Transverse colon (tissue), 4 donors: ENCODE results near the gene ANHX. TPM values are rescaled to one million over a fixed set of nuclear protein-coding genes. Genes with fewer than 3 reads are reported as not detected.

Experiments used
- DNase-seq: peaks from one replicate; pipeline ENCODE4 v3.0.0-alpha.2; 2019
- H3K27ac ChIP-seq, 4 donors: fragments of 200-600 bp; sonication (generic); 2 replicates each; pipeline ENCODE4 v1.5.1; 2016 to 2018; ENCODE audit warnings: inconsistent platforms in 4 of 4
- H3K27me3 ChIP-seq: fragments of 200-600 bp; sonication (generic); 2 replicates; pipeline ENCODE4 v1.5.1; 2017; ENCODE audit warnings: inconsistent platforms
- H3K36me3 ChIP-seq, 4 donors: fragments of 200-600 bp; sonication (generic); 2 replicates each; pipeline ENCODE4 v1.5.1; 2017 to 2019; ENCODE audit warnings: inconsistent platforms in 4 of 4
- H3K4me1 ChIP-seq, 4 donors: fragments of 200-600 bp; sonication (generic); 2 replicates each; pipeline ENCODE4 v1.5.1; 2017 to 2020; ENCODE audit warnings: inconsistent platforms in 4 of 4
- H3K4me3 ChIP-seq, 4 donors: fragments of 200-600 bp; sonication (generic); 1 replicate in 1 of 4; 2 replicates in 3 of 4; pipeline versions ENCODE4 v1.5.1 to v1.6.1; 2017 to 2019; ENCODE audit warnings: inconsistent platforms in 4 of 4
- H3K9me3 ChIP-seq, 2 donors: fragments of 200-600 bp; sonication (generic); 2 replicates each; pipeline ENCODE4 v1.5.1; 2017 to 2019; ENCODE audit warnings: inconsistent platforms in 2 of 2
- EP300 ChIP-seq: sonication (generic); formaldehyde crosslinking; IDR thresholded peaks from one replicate; pipeline ENCODE4 v1.6.1; 2017; ENCODE audit warnings: antibody characterized with exemption, low read depth
- POLR2A ChIP-seq: fragments of 450-650 bp; IDR thresholded peaks from one replicate; pipeline ENCODE4 v1.6.1; 2016; ENCODE audit warnings: antibody characterized with exemption, mild to moderate bottlenecking, moderate library complexity
- POLR2AphosphoS5 ChIP-seq, 3 donors: sonication (generic); formaldehyde crosslinking; IDR thresholded peaks; one replicate each; pipeline ENCODE4 v1.6.1; 2016; ENCODE audit warnings: antibody characterized with exemption in 3 of 3
- WGBS, 2 donors: methylation state at CpG; one replicate each; pipeline ENCODE4 v1.1.5; 2018; ENCODE audit warnings: low coverage in 1 of 2; 5-methylcytosine and 5-hydroxymethylcytosine counted together
- in situ Hi-C, 4 donors: fragments of 200-750 bp; cut with MboI; loops; one replicate each; pipeline versions ENCODE4 v1.15.0 to v1.15.1; 2017; ENCODE audit warnings: low sequenced_read_pairs in 3 of 4, low pct_ligation_motif_present in 1 of 4, low pct_unique_long_range_greater_than_20kb in 1 of 4
- intact Hi-C: fragments of 100-400 bp; cut with DNase I; formaldehyde crosslinking; loops from one replicate; pipeline ENCODE4 v1.15.1; 2023; ENCODE audit warnings: low total_unique reads
- total RNA-seq, 4 donors: library from RNA; depleted of rRNA; stranded (reverse); fragments of >200 nt; gene quantifications; one replicate each; pipeline ENCODE4 v1.1.0, GENCODE V29; 2016
- TF ChIP-seq, protein P1 (sequence below), 5 experiments: fragments of 200-600 bp in 3 of 5; fragments of 450-650 bp in 2 of 5; sonication (generic) in 3 of 5; IDR thresholded peaks; 1 replicate in 2 of 5; 2 replicates in 3 of 5; pipeline ENCODE4 v1.5.1; 2016 to 2017; ENCODE audit warnings: antibody characterized with exemption in 5 of 5, inconsistent platforms in 3 of 5, mild to moderate bottlenecking in 2 of 5, moderate library complexity in 1 of 5

ANHX gene
- total RNA-seq, 4 donors from 2014 or later = not detected

DNA sequence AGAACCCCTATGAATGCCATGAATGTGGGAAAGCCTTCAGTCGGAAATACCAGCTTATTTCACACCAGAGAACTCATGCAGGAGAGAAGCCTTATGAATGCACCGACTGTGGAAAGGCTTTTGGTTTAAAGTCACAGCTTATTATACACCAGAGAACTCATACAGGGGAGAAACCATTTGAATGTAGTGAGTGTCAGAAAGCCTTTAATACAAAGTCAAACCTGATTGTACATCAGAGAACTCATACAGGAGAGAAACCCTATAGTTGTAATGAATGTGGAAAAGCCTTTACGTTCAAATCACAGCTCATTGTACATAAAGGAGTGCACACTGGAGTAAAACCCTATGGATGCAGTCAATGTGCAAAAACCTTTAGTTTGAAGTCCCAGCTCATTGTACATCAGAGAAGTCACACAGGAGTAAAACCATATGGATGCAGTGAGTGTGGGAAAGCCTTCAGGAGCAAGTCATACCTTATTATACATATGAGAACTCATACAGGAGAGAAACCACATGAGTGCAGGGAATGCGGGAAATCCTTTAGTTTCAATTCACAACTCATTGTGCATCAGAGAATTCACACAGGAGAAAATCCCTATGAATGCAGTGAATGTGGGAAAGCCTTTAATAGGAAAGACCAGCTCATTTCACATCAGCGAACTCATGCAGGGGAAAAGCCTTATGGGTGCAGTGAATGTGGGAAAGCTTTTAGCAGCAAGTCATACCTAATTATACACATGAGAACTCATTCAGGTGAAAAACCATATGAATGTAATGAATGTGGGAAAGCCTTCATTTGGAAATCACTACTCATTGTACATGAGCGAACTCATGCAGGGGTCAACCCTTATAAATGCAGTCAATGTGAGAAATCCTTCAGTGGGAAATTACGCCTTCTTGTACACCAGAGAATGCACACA, 32.1 kb downstream of the ANHX start:
- H3K4me3 ChIP-seq = no peak overlapping the region
- in situ Hi-C loops (no loop called here), intact Hi-C loops (no loop called here)
- no peaks in the 10 kb centered on the region for H3K4me1 ChIP-seq
- H3K27ac ChIP-seq = no peak overlapping the region
- 97 to 98% methylated on average over 7 of the region's 7 CpGs for WGBS, 2 donors
- H3K36me3 ChIP-seq = peaks cover 7 to 47% (median 28%) of the 10 kb centered on the region in 4 donors
- H3K27me3 ChIP-seq = no peaks in the 10 kb centered on the region
- no peak for TF ChIP-seq EP300
- TF ChIP-seq, protein P1, sequence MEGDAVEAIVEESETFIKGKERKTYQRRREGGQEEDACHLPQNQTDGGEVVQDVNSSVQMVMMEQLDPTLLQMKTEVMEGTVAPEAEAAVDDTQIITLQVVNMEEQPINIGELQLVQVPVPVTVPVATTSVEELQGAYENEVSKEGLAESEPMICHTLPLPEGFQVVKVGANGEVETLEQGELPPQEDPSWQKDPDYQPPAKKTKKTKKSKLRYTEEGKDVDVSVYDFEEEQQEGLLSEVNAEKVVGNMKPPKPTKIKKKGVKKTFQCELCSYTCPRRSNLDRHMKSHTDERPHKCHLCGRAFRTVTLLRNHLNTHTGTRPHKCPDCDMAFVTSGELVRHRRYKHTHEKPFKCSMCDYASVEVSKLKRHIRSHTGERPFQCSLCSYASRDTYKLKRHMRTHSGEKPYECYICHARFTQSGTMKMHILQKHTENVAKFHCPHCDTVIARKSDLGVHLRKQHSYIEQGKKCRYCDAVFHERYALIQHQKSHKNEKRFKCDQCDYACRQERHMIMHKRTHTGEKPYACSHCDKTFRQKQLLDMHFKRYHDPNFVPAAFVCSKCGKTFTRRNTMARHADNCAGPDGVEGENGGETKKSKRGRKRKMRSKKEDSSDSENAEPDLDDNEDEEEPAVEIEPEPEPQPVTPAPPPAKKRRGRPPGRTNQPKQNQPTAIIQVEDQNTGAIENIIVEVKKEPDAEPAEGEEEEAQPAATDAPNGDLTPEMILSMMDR (IDR thresholded peaks at IDR 0.05) = no peak
- no peak for TF ChIP-seq POLR2AphosphoS5 (IDR thresholded peaks at IDR 0.05)
- TF ChIP-seq POLR2A = no peak
- peaks cover 87 to 92% of the 10 kb centered on the region in 2 donors for H3K9me3 ChIP-seq
- no peak for DNase-seq

DNA sequence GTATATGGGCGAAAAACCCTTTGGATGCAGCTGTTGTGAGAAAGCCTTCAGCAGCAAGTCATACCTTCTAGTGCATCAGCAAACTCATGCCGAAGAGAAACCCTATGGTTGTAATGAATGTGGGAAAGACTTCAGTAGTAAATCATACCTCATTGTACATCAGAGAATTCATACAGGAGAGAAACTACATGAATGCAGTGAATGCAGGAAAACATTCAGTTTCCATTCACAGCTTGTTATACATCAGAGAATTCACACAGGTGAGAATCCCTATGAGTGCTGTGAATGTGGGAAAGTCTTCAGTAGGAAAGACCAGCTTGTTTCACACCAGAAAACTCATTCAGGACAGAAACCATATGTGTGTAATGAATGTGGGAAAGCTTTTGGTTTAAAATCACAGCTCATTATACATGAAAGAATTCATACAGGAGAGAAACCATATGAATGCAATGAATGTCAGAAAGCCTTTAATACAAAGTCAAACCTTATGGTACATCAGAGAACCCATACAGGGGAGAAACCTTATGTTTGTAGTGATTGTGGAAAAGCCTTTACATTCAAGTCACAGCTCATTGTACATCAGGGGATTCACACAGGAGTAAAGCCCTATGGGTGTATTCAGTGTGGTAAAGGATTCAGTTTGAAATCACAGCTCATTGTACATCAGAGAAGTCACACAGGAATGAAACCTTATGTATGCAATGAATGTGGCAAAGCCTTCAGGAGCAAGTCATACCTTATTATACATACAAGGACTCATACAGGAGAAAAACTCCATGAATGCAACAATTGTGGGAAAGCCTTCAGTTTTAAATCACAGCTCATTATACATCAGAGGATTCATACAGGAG, 33.0 kb downstream of the ANHX start:
- Histone ChIP-seq H3K27ac (no peak overlapping the region), H3K36me3 (peaks cover 7 to 47% (median 28%) of the 10 kb centered on the region in 4 donors), H3K4me3 (no peak overlapping the region), H3K27me3 (no peaks in the 10 kb centered on the region), H3K9me3 (peaks cover 78 to 83% of the 10 kb centered on the region in 2 donors), H3K4me1 (no peaks in the 10 kb centered on the region)
- TF ChIP-seq POLR2AphosphoS5 (IDR thresholded peaks at IDR 0.05) = no peak
- TF ChIP-seq EP300 = no peak
- no peak for TF ChIP-seq POLR2A
- TF ChIP-seq, protein P1 (IDR thresholded peaks at IDR 0.05) = no peak
- intact Hi-C loops (no loop called here), in situ Hi-C loops (no loop called here)
- 94 to 100% methylated on average over 2 of the region's 2 CpGs for WGBS, 2 donors
- no peak for DNase-seq

DNA sequence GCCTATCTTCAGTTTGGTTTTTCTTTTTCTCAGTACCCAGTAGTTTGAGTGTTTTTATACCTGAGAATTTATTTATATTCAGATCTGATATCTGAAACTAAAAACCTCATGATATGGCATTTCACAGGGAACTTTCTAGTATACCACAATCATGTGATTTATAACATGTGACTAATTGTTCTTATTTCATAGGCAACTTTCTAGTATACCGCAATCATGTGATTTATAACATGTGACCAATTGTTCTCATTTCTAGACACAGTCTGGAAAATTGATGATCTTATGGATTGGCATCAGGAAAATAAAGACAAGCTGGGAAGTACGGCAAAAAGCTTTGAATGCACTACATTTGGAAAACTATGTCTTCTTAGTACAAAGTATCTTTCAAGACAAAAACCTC, 33.8 kb downstream of the ANHX start:
- no peak for DNase-seq
- Histone ChIP-seq H3K27me3 (no peaks in the 10 kb centered on the region), H3K27ac (no peak overlapping the region), H3K4me3 (no peak overlapping the region), H3K4me1 (no peaks in the 10 kb centered on the region), H3K36me3 (peaks cover 7 to 48% (median 29%) of the 10 kb centered on the region in 4 donors), H3K9me3 (peaks cover 70 to 75% of the 10 kb centered on the region in 2 donors)
- intact Hi-C loops = no loop called here
- in situ Hi-C loops = no loop called here
- WGBS, 2 donors = 49 to 97% methylated on average over 2 of the region's 2 CpGs
- no peak for TF ChIP-seq POLR2AphosphoS5 (IDR thresholded peaks at IDR 0.05)
- TF ChIP-seq POLR2A = no peak
- TF ChIP-seq, protein P1 (IDR thresholded peaks at IDR 0.05) = no peak
- no peak for TF ChIP-seq EP300

DNA sequence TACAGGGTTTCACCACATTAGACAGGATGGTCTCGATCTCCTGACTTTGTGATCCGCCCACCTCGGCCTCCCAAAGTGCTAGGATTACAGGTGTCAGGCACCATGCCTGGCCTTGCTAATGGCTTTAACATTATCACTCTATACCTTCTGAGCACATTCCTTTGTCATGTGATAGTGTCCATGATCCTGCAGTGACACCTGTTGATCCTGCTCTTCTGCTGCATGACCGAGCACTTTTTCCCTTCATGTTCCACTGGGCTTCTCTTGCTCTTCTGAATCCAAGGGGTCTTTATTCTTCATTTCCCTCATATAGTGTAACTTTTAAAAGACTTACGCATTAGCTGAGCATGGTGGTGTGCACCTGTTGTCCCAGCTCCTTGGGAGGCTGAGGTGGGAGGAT, 42.8 kb downstream of the ANHX start:
- Histone ChIP-seq H3K9me3 (peaks cover 81 to 90% of the 10 kb centered on the region in 2 donors), H3K4me3 (no peak overlapping the region)
- in situ Hi-C loops = no loop called here

More for the DNA sequence above, 42.8 kb downstream of the ANHX start:
- TF ChIP-seq, protein P1 (IDR thresholded peaks at IDR 0.05) = no peak
- no peak for TF ChIP-seq POLR2AphosphoS5 (IDR thresholded peaks at IDR 0.05)
- TF ChIP-seq POLR2A = no peak
- no peak for TF ChIP-seq EP300
- 98 to 100% methylated on average over 3 to 5 of the region's 5 CpGs for WGBS, 2 donors
- Histone ChIP-seq H3K36me3 (peaks cover 5 to 91% (median 63%) of the 10 kb centered on the region in 4 donors), H3K4me1 (no peaks in the 10 kb centered on the region), H3K27me3 (no peaks in the 10 kb centered on the region), H3K27ac (no peak overlapping the region)
- intact Hi-C loops = no loop called here
- no peak for DNase-seq
